GM18517 (cell line): Measurements from ENCODE around the gene AGR2.
"Not testable (repeated sequence)": the region's sequence is repeated elsewhere in the genome, so short reads cannot be mapped to it uniquely, and the experiment has no call there.

Source experiments
- ATAC-seq: cut with Tn5 transposase; IDR thresholded peaks from one replicate; pipeline ENCODE4 v1.9.1; 2021; ENCODE audit warnings: mild to moderate bottlenecking, moderate library complexity; ENCODE audit not compliant: unreplicated experiment

The AGR2 gene

DNA sequence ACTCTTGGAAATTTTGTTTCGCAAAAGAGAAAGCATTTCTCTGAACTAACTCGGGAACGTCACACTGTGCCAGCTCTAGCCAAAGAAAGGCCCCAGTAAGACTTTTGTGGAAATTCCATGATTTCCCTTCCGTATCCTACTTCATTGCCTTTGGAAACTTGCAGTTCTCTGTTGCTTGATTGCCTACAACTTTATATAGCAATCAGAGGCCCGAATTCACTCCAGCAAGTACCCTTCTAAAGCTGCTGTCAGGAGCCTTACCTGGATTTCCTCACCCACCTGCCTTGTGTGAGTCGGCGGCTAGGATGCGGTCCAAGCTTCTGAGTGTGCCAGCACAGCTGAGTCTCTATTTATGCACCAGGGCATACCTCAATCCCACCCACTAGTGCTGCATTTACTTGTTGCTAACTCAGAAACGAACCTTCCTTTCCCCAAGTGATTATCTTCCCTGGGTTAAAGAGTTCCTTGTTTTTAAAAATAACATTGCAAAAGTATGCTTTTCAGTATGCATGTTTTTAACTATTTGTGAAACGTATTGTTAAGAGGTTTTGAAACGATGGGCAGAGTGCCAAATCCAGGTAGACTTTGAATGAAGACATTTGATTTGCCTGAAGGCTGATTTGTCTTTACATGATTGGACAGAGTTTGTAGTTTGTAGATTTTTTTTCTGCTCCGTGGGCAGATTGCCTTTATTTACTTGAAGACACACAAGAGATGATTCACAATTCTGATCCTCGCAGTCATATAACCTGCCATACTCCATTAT is at the start of gene AGR2:
Gene AGR2, minus strand, starts transcription at position 326 of the 766 bp plus-strand sequence. CDS start 3,203 bp downstream, outside the sequence.
- ATAC-seq, result no peak

- not testable (repeated sequence) for ATAC-seq
Observed at GRCh38 chr7:16853189-16853588, 48.4 kb upstream of the AGR2 start.

DNA sequence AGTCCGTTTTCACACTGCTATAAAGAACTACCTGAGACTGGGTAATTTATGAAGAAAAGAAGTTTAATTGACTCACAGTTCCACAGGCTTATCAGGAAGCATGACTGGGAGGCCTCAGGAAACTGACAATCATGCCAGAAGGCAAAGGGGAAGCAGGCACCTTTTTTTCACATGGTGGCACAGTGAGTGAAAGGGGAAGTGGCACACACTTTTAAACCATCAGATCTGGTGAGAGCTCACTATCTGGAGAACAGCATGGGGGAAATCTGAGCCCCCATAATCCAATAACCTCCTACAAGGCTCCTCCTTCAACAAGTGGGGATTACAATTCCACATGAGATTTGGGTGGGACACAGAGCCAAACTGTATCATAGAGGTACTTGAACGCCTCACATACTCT is 47.0 kb upstream of the AGR2 start:
- no peak for ATAC-seq

GRCh38 chr7:16850614-16851466 is 46.0 kb upstream of the AGR2 start:
- ATAC-seq, result no peak

DNA sequence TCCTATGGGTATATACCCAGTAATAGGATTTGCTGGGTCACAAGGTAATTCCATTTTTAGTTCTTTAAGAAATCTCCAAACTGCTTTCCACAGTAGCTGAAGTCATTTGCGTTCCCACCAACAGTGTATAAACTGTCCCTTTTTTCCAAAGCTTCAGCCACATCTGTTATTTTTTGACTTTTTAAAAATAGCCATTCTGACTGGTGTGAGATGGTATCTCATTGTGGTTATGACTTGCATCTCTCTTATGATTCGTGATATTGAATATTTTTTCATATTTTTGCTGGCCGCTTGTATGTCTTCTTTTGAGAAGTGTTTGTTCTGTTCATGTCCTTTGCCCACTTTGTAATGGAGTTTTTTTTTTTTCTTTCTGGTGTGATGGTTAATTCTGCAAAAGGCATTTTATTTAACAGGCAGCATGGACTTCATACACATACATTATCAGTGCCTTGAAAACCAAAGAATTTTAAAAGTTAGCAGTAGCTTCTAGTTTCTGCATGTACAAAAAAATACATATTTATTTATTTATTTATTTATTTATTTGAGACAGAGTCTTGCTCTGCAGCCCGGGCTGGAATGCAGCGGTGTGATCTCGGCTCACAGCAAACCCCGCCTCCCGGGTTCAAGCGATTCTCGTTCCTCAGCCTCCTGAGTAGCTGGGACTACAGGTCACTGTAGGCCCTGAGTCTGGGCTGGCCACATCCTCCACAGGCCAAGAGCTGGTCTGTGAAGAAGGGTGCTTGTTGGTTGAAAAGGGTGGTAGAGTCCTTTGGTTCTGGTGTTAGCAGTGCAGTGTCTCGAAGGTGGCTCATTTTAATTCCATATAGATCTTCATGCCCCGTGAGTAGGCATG is 44.7 kb upstream of the AGR2 start:
- no peak for ATAC-seq

- ATAC-seq, result no peak
Observed at GRCh38 chr7:16847381-16847860, 42.6 kb upstream of the AGR2 start.

- no peak for ATAC-seq
Observed at GRCh38 chr7:16846601-16847165, 41.9 kb upstream of the AGR2 start.

DNA sequence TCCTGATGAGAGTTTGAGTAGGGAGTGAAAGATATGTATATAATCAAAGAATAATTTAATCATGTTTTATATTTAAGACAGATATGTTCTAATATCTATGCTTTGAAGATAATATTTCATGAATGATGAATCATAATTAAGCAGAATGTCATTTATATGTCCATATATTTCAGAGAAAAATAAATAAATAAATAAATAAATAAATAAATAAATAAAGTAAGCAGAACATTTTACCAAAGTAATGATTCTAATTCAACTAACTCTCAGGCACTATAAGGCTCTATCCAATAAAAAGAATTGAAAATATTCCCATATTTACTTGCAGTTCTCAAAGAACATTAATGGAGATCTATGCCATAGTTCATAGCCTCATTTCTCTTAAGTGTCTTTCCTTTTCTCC is 40.9 kb upstream of the AGR2 start:
- no peak for ATAC-seq

- no peak for ATAC-seq
Observed at GRCh38 chr7:16841681-16842080, 36.9 kb upstream of the AGR2 start.

- ATAC-seq, result no peak
Observed at GRCh38 chr7:16840094-16840493, 35.3 kb upstream of the AGR2 start.

DNA sequence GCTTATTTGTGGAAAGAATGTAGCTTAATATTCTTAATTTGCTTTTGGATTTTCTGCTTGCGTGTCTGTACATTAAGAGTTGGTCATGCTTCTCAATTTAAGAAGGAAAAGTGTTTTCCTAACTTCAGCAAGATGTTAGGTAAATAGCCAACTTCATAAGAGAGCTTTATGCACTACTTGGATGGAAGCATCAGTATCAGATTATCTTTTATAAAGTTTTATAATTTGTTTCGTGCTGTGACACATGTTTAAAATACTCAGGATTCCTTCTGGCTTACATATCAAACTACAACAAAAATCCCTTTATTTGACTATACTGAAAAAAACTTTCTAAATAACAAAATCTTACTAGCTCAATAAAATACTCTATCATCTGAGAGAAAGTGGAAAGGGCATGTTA is 34.8 kb upstream of the AGR2 start:
- no peak for ATAC-seq

DNA sequence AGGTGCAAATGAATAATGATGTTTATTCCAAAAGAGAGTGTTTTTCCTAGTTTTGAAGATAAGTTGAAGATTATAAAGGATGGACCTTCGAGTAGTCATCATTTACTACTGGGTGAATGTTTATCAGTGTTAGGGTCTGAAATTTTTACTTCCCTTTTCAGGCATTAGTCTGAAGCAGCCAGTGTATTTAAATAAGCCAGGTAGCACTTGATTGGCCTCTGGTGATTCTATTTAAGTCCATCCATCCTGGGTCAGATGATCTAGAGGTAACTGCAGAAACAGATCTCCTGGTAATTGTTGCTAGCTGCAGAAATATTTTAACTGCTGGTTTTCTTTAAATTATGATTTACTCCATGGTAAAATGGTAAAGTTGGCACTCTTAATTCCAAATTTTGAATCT is 34.1 kb upstream of the AGR2 start:
- ATAC-seq, result no peak

- ATAC-seq, result no peak
Observed at GRCh38 chr7:16838386-16838785, 33.6 kb upstream of the AGR2 start.

- no peak for ATAC-seq
Observed at GRCh38 chr7:16836481-16836880, 31.7 kb upstream of the AGR2 start.

- ATAC-seq, result no peak
Observed at GRCh38 chr7:16833373-16833772, 28.6 kb upstream of the AGR2 start.

- no peak for ATAC-seq
Observed at GRCh38 chr7:16826060-16826459, 21.3 kb upstream of the AGR2 start.

GRCh38 chr7:16822029-16822428 is 17.2 kb upstream of the AGR2 start:
- ATAC-seq, result no peak

- no peak for ATAC-seq
Observed at GRCh38 chr7:16818732-16819131, 13.9 kb upstream of the AGR2 start.

DNA sequence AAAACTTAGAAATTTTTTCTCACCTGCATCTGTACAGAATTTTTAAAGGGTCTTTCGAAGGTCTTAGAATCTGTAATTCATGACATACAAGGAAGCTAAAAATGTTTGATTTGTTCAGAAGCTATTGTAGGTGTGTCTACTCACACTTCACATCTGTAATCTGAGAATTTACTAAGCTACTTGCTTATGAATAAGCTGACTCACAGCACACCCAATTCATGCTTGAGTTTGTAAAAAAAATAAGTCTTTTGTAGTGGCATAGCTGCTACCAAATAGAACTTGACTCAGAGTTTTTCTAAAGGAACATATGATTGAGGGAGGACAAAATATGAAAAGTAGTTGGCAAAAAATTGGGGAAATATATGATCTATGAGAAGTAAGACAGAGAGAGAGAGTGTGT is 12.7 kb upstream of the AGR2 start:
- ATAC-seq, result no peak

DNA sequence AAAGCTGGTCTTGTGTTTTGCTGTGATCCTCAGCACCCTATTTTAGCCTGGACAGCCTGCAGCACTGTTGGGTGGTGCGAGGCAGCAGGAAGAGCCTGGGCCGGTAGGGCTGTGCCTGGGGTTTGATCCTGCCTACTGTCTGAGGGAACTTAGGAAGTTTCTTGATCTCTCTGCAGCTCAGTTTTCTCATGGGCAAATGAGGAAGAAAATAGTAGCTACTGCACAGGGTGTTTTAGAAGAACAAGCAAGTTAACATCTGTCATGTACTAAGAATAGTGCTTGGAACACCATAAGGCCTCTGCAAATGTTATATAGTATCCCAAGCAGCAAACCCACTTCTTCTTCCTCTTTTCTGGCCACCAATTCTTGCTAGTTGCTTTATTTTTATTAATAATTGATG is 12.0 kb upstream of the AGR2 start:
- no peak for ATAC-seq

DNA sequence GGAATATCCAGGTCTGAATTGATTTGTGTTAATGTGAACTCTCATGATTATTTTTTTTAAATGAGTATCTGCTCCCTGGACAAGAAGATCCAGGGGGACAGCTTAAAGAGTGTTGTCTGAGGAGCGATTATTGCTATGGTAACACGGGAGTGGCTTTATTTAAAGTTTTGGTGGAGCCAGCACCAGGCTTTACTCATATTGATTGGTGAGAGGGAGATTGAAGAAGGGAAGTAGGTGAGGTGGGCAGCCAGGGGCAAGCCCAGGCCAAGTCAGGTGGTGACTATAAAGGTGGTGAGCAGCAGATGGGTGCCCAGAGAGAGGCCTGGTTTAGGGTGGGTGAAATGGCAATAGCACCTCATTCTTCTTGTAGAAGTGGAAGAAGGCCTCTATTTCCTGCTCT is 10.2 kb upstream of the AGR2 start:
- no peak for ATAC-seq
